Mucosa of descending colon (tissue), 3 donors: ENCODE data around the gene SHMT2. TPM values are rescaled to one million over a fixed set of nuclear protein-coding genes. Genes with fewer than 3 reads are reported as not detected.

Source experiments
- ATAC-seq: fragments of 200-7000 bp; cut with Tn5 transposase; one replicate; pipeline ENCODE4 v1.9.1; 2020; ENCODE audit warnings: mild to moderate bottlenecking, moderate library complexity
- DNase-seq, 3 donors: peaks; one replicate each; pipeline ENCODE4 v3.0.0-alpha.2; 2020
- H3K36me3 ChIP-seq: fragments of 200-600 bp; one replicate; pipeline ENCODE4 v1.8.0; 2021; ENCODE audit warnings: low read depth, mild to moderate bottlenecking
- H3K4me1 ChIP-seq: fragments of 200-600 bp; one replicate; pipeline ENCODE4 v1.8.0; 2021; ENCODE audit warnings: low read depth, mild to moderate bottlenecking
- H3K4me3 ChIP-seq: fragments of 200-600 bp; one replicate; pipeline ENCODE4 v1.8.0; 2021; ENCODE audit warnings: mild to moderate bottlenecking
- H3K9me3 ChIP-seq: fragments of 200-600 bp; one replicate; pipeline ENCODE4 v1.8.0; 2021; ENCODE audit warnings: mild to moderate bottlenecking
- CTCF ChIP-seq: fragments of 200-600 bp; IDR thresholded peaks from one replicate; pipeline ENCODE4 v1.8.0; 2022; ENCODE audit warnings: antibody characterized with exemption, mild to moderate bottlenecking
- intact Hi-C, 2 donors: fragments of 100-400 bp; cut with DNase I in 1 of 2; cut with micrococcal nuclease in 1 of 2; formaldehyde crosslinking; loops; one replicate each; pipeline versions ENCODE4 v1.11.0 to v1.11.1; 2022; cut with DNase I, micrococcal nuclease
- total RNA-seq, 3 donors: library from RNA; stranded (reverse); fragmentation: NEBNext Ultra II Directional in 2 of 3; extraction: Animal tissue kit (Norgen Biotek cat#: 25700) in 2 of 3; gene quantifications; one replicate each; pipeline versions ENCODE4 v1.2.1 to v1.2.4, GENCODE V29; 2021 to 2023
- donor health status: DM: no; HTN: no; CAD: no; lungs with moderate emphysema.
- donor health status: DM: no; HTN: no; CAD: no.
- donor health status: DM: no; HTN: yes; CAD: no.

Gene SHMT2
- total RNA-seq, 3 donors from 2014 or later = 34.7 to 67.4 (median 40.9) TPM

GRCh38 chr12:57188090-57188425 lies 41.5 kb upstream of the SHMT2 start:
- ATAC-seq (no peak), DNase-seq (no peak)
- no peak for TF ChIP-seq CTCF
- peaks cover 3% of the 10 kb centered on the region for H3K36me3 ChIP-seq
- H3K9me3 ChIP-seq = no peaks in the 10 kb centered on the region
- intact Hi-C loops = no loop called here
- H3K4me3 ChIP-seq = no peak overlapping the region
- no peaks in the 10 kb centered on the region for H3K4me1 ChIP-seq

- intact Hi-C loops = no loop called here
- no peaks in the 10 kb centered on the region for H3K4me1 ChIP-seq
- no peak for TF ChIP-seq CTCF
- H3K36me3 ChIP-seq = peaks cover 15% of the 10 kb centered on the region
- ATAC-seq (no peak), DNase-seq (no peak)
- no peak overlapping the region for H3K4me3 ChIP-seq
- H3K9me3 ChIP-seq = no peaks in the 10 kb centered on the region
Observed at GRCh38 chr12:57190037-57190436, 39.5 kb upstream of the SHMT2 start.

GRCh38 chr12:57190821-57191220 lies 38.7 kb upstream of the SHMT2 start:
- peak in 1 of 3 donors; percentile 40 for DNase-seq
- intact Hi-C loops = no loop called here
- Histone ChIP-seq H3K4me3 (no peak overlapping the region), H3K36me3 (peaks cover 15% of the 10 kb centered on the region), H3K9me3 (no peaks in the 10 kb centered on the region), H3K4me1 (no peaks in the 10 kb centered on the region)
- no peak for TF ChIP-seq CTCF
- no peak for ATAC-seq

GRCh38 chr12:57191410-57191809 lies 38.1 kb upstream of the SHMT2 start:
- H3K36me3 ChIP-seq = peaks cover 12% of the 10 kb centered on the region
- intact Hi-C loops = no loop called here

GRCh38 chr12:57192920-57193319 lies 36.6 kb upstream of the SHMT2 start:
- H3K9me3 ChIP-seq = no peaks in the 10 kb centered on the region
- intact Hi-C loops = no loop called here
- H3K4me3 ChIP-seq = no peak overlapping the region
- peaks cover 12% of the 10 kb centered on the region for H3K36me3 ChIP-seq
- H3K4me1 ChIP-seq = no peaks in the 10 kb centered on the region
- TF ChIP-seq CTCF = no peak
- peak in 1 of 3 donors; percentile 39 for DNase-seq
- no peak for ATAC-seq

More at GRCh38 chr12:57191410-57191809, 38.1 kb upstream of the SHMT2 start:
- DNase-seq (peak in 1 of 3 donors; percentile 43), ATAC-seq (no peak)
- Histone ChIP-seq H3K4me3 (no peak overlapping the region), H3K4me1 (no peaks in the 10 kb centered on the region), H3K9me3 (no peaks in the 10 kb centered on the region)
- no peak for TF ChIP-seq CTCF

- H3K9me3 ChIP-seq = no peaks in the 10 kb centered on the region
Observed at GRCh38 chr12:57193706-57194245, 35.7 kb upstream of the SHMT2 start.

More at GRCh38 chr12:57193706-57194245, 35.7 kb upstream of the SHMT2 start:
- Histone ChIP-seq H3K36me3 (peaks cover 12% of the 10 kb centered on the region), H3K4me3 (no peak overlapping the region), H3K4me1 (no peaks in the 10 kb centered on the region)
- intact Hi-C loops = no loop called here
- ATAC-seq (no peak), DNase-seq (no peak)
- TF ChIP-seq CTCF = no peak
